Neuronal stem cell (in vitro differentiated cells): ENCODE data around the gene CIAO2A.

ENCODE experiments used
- DNase-seq: peaks from one replicate; pipeline ENCODE4 v3.0.0-alpha.2; 2013; ENCODE audit warnings: low spot score
- H2AFZ ChIP-seq: one replicate; pipeline ENCODE4 v1.6.1; 2013; ENCODE audit warnings: mild to moderate bottlenecking, low read length, inconsistent platforms
- H2AK5ac ChIP-seq: 2 replicates; pipeline ENCODE4 v1.6.1; 2013; ENCODE audit warnings: low read depth, mild to moderate bottlenecking, inconsistent platforms, low read length, moderate library complexity, mixed read lengths
- H2BK120ac ChIP-seq: 2 replicates; pipeline ENCODE4 v1.6.1; 2013; ENCODE audit warnings: low read depth, mild to moderate bottlenecking, inconsistent platforms, low read length, moderate library complexity, mixed read lengths
- H2BK12ac ChIP-seq: one replicate; pipeline ENCODE4 v1.6.1; 2013; ENCODE audit warnings: low read length, inconsistent platforms
- H2BK15ac ChIP-seq: 2 replicates; pipeline ENCODE4 v1.6.1; 2013; ENCODE audit warnings: mild to moderate bottlenecking, low read length, inconsistent platforms, mixed read lengths
- H2BK5ac ChIP-seq: one replicate; pipeline ENCODE4 v1.6.1; 2013; ENCODE audit warnings: inconsistent platforms, mild to moderate bottlenecking, low read length, moderate library complexity
- H3K14ac ChIP-seq: one replicate; pipeline ENCODE4 v1.6.1; 2013; ENCODE audit warnings: low read length, inconsistent platforms
- H3K18ac ChIP-seq: 2 replicates; pipeline ENCODE4 v1.6.1; 2013; ENCODE audit warnings: low read length, inconsistent platforms
- H3K23ac ChIP-seq: 2 replicates; pipeline ENCODE4 v1.6.1; 2013; ENCODE audit warnings: low read depth, mild to moderate bottlenecking, mixed read lengths, low read length, inconsistent platforms; ENCODE audit not compliant: poor library complexity
- H3K27ac ChIP-seq: replicated peaks from 3 replicates; pipeline ENCODE4 v1.5.1; 2013; ENCODE audit warnings: low read length, inconsistent platforms
- H3K27me3 ChIP-seq, 3 experiments: 2 replicates each; pipeline ENCODE4 v1.6.1; 2013; ENCODE audit warnings: low read length in 3 of 3, mild to moderate bottlenecking in 2 of 3, inconsistent platforms in 1 of 3, low read depth in 1 of 3, mixed read lengths in 1 of 3, moderate library complexity in 1 of 3; ENCODE audit not compliant: control insufficient read depth in 3 of 3, insufficient read depth in 3 of 3
- H3K36me3 ChIP-seq, 2 donors: replicated peaks in 1 of 2; 2 replicates each; pipeline ENCODE4 v1.6.1; 2013; ENCODE audit warnings: low read length in 2 of 2; ENCODE audit not compliant: control insufficient read depth in 2 of 2, insufficient read depth in 2 of 2
- H3K4ac ChIP-seq: 2 replicates; pipeline ENCODE4 v1.6.1; 2013; ENCODE audit warnings: inconsistent platforms, mild to moderate bottlenecking, low read length, moderate library complexity
- H3K4me1 ChIP-seq, 2 donors: 1 replicate in 1 of 2; 2 replicates in 1 of 2; pipeline ENCODE4 v1.6.1; 2013; ENCODE audit warnings: low read length in 2 of 2, low read depth in 1 of 2; ENCODE audit not compliant: control insufficient read depth in 2 of 2, insufficient read depth in 1 of 2
- H3K4me2 ChIP-seq: one replicate; pipeline ENCODE4 v1.6.1; 2013; ENCODE audit warnings: mild to moderate bottlenecking, low read length, inconsistent platforms; ENCODE audit not compliant: insufficient read depth, poor library complexity, severe bottlenecking
- H3K4me3 ChIP-seq, 2 donors: 2 replicates each; pipeline ENCODE4 v1.5.1; 2013; ENCODE audit warnings: low read length in 2 of 2, mild to moderate bottlenecking in 2 of 2, inconsistent platforms in 1 of 2, moderate library complexity in 1 of 2
- H3K79me1 ChIP-seq: one replicate; pipeline ENCODE4 v1.6.1; 2013; ENCODE audit warnings: low read depth, mild to moderate bottlenecking, inconsistent platforms, low read length, moderate library complexity
- H3K9ac ChIP-seq: one replicate; pipeline ENCODE4 v1.6.1; 2013; ENCODE audit warnings: mild to moderate bottlenecking, low read depth, low read length, inconsistent platforms; ENCODE audit not compliant: poor library complexity
- H3K9me3 ChIP-seq, 2 donors: replicated peaks in 1 of 2; 2 replicates each; pipeline versions ENCODE3 to v1.6.1; 2013; ENCODE audit warnings: low read length in 2 of 2, mild to moderate bottlenecking in 2 of 2, inconsistent platforms in 1 of 2, low read depth in 1 of 2, mixed read lengths in 1 of 2, moderate library complexity in 1 of 2; ENCODE audit not compliant: control insufficient read depth in 2 of 2, insufficient read depth in 1 of 2
- H4K8ac ChIP-seq: one replicate; pipeline ENCODE4 v1.6.1; 2013; ENCODE audit warnings: low read depth, mild to moderate bottlenecking, inconsistent platforms, low read length, moderate library complexity
- H4K91ac ChIP-seq: one replicate; pipeline ENCODE4 v1.6.1; 2013; ENCODE audit warnings: low read length, low read depth, mild to moderate bottlenecking, inconsistent platforms; ENCODE audit not compliant: poor library complexity
- WGBS, 2 donors: extraction: QIAGEN DNeasy Blood & Tissue Kit; methylation state at CpG; one replicate each; pipeline ENCODE4 v1.1.7; 2013; ENCODE audit warnings: missing lambda C conversion rate in 2 of 2, mixed read lengths in 1 of 2; ENCODE audit not compliant: insufficient read length in 2 of 2, insufficient replicate concordance in 1 of 2; ENCODE audit errors: extremely low coverage in 2 of 2; 5-methylcytosine and 5-hydroxymethylcytosine counted together

CIAO2A gene

GRCh38 chr15:64096668-64097384 is 3.2 kb upstream of the CIAO2A start:
- Histone ChIP-seq H4K91ac (no peak overlapping the region), H2AK5ac (no peak overlapping the region), H3K27ac (no peak overlapping the region), H3K4ac (no peak overlapping the region), H3K9ac (no peak overlapping the region), H3K79me1 (peaks cover 7% of the 10 kb centered on the region), H3K23ac (no peak overlapping the region), H3K36me3 (peaks cover 0 to 16% of the 10 kb centered on the region in 2 donors), H2BK120ac (no peak overlapping the region), H4K8ac (no peak overlapping the region), H3K14ac (no peak overlapping the region), H3K9me3 (no peaks in the 10 kb centered on the region), H3K4me1 (peaks cover 10 to 16% of the 10 kb centered on the region in 2 donors), H3K4me3 (peak overlapping the region; percentile 83 to 95), H3K27me3 (no peaks in the 10 kb centered on the region), H3K4me2 (peak overlapping the region; percentile 67), H2BK5ac (no peak overlapping the region), H2BK15ac (no peak overlapping the region), H2AFZ (peak overlapping the region; percentile 87), H3K18ac (no peak overlapping the region), H2BK12ac (no peak overlapping the region)
- no CpG with 5 or more reads among the region's 16 CpGs for WGBS, 2 donors
- DNase-seq, result no peak

DNA sequence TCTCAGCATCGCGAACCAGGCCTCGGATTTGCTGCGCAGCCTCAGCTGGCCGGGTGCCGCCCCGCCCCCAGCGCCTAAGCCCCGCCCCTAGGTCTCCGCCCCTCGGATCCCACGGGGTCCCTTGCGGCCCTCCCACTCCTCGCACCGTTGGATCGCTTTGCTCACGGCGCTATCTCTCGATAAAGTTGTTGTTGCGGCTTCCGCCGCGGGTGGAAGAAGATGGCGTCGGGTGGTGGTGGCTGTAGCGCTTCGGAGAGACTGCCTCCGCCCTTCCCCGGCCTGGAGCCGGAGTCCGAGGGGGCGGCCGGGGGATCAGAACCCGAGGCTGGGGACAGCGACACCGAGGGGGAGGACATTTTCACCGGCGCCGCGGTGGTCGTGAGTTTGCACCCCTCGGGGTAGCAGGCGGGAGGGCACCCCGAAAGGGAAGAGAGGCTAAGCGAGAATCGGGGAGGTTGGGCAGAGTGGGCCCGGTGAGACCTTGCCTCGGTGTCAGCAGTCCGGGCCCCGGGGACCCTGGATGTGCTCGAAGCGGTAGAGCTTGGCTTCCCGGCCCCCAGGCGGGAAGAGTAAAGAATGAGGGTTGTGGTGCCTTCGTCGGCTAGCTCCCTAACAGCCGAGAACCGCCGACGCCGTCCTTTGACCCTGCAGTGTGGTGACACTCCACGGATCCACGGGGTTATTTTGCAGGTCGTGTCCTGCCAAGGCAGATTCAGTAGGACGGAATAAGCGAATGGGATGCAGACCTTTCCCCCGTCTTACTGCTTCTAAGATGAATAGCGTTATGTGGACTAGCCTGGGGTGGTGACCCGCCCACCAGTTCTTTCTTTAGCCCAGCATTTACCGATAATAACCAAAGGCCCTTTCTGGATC is 2.4 kb upstream of the CIAO2A start, which contains the start of gene SNX1:
SNX1 (plus strand) TSS at position 188 of the 873 bp plus-strand sequence; CDS start at position 220, 32 bp downstream.
- peaks cover 0 to 16% of the 10 kb centered on the region in 2 donors for H3K36me3 ChIP-seq
- peak within 1 kb of the TSS; percentile 77 for H3K18ac ChIP-seq
- H2BK12ac ChIP-seq, result no peak within 1 kb of the TSS
- peak within 1 kb of the TSS; percentile 87 for H2AFZ ChIP-seq
- H2AK5ac ChIP-seq, result no peak within 1 kb of the TSS
- H3K14ac ChIP-seq, result no peak within 1 kb of the TSS
- H3K79me1 ChIP-seq, result peaks cover 7% of the 10 kb centered on the region
- no peak within 1 kb of the TSS for H4K91ac ChIP-seq
- no peak within 1 kb of the TSS for H2BK15ac ChIP-seq
- no peaks in the 10 kb centered on the region for H3K27me3 ChIP-seq
- H3K4ac ChIP-seq, result no peak within 1 kb of the TSS
- H3K9me3 ChIP-seq, result no peaks in the 10 kb centered on the region
- peaks cover 10 to 16% of the 10 kb centered on the region in 2 donors for H3K4me1 ChIP-seq
- DNase-seq, result peak; percentile 87
- H3K9ac ChIP-seq, result peak within 1 kb of the TSS; percentile 93
- no CpG with 5 or more reads among the region's 70 CpGs for WGBS, 2 donors
- H3K4me2 ChIP-seq, result peak within 1 kb of the TSS; percentile 67
- H2BK5ac ChIP-seq, result no peak within 1 kb of the TSS
- H2BK120ac ChIP-seq, result no peak within 1 kb of the TSS
- H4K8ac ChIP-seq, result no peak within 1 kb of the TSS
- H3K4me3 ChIP-seq, result peak within 1 kb of the TSS; percentile 86 to 95
- peak within 1 kb of the TSS; percentile 82 for H3K23ac ChIP-seq
- H3K27ac ChIP-seq, result peak within 1 kb of the TSS; percentile 9

- Histone ChIP-seq H2BK5ac (no peak overlapping the region), H2BK12ac (no peak overlapping the region), H3K23ac (no peak overlapping the region), H3K4me2 (no peak overlapping the region), H3K9ac (no peak overlapping the region), H3K27me3 (no peaks in the 10 kb centered on the region), H3K18ac (no peak overlapping the region), H3K14ac (no peak overlapping the region), H3K27ac (peak overlapping the region; percentile 9), H3K36me3 (peaks cover 0 to 17% of the 10 kb centered on the region in 2 donors), H3K4ac (no peak overlapping the region), H3K4me3 (peak overlapping the region in 1 of 2 donors; percentile 83), H2AFZ (peak overlapping the region; percentile 87), H2AK5ac (no peak overlapping the region), H2BK15ac (no peak overlapping the region), H3K4me1 (peaks cover 10 to 16% of the 10 kb centered on the region in 2 donors), H3K79me1 (peaks cover 7% of the 10 kb centered on the region), H2BK120ac (no peak overlapping the region), H4K91ac (no peak overlapping the region), H4K8ac (no peak overlapping the region), H3K9me3 (no peaks in the 10 kb centered on the region)
- no peak for DNase-seq
- WGBS, 2 donors, result no CpG with 5 or more reads among the region's 4 CpGs
These were observed 1.8 kb upstream of the CIAO2A start for GRCh38 chr15:64095431-64095794.
